ENCODE data around the gene JPH4.
"Not testable (repeated sequence)": the region's sequence is repeated elsewhere in the genome, so short reads cannot be mapped to it uniquely, and the experiment has no call there.

The JPH4 gene

GRCh38 chr14:23589606-23590005 lies 11.0 kb upstream of the JPH4 start:
- TF ChIP-seq, protein P1, sequence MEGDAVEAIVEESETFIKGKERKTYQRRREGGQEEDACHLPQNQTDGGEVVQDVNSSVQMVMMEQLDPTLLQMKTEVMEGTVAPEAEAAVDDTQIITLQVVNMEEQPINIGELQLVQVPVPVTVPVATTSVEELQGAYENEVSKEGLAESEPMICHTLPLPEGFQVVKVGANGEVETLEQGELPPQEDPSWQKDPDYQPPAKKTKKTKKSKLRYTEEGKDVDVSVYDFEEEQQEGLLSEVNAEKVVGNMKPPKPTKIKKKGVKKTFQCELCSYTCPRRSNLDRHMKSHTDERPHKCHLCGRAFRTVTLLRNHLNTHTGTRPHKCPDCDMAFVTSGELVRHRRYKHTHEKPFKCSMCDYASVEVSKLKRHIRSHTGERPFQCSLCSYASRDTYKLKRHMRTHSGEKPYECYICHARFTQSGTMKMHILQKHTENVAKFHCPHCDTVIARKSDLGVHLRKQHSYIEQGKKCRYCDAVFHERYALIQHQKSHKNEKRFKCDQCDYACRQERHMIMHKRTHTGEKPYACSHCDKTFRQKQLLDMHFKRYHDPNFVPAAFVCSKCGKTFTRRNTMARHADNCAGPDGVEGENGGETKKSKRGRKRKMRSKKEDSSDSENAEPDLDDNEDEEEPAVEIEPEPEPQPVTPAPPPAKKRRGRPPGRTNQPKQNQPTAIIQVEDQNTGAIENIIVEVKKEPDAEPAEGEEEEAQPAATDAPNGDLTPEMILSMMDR (IDR thresholded peaks at IDR 0.05; ENCODE audit: low read depth, low read length, missing control alignments): no peak
- H3K4me3 ChIP-seq (ENCODE audit: low read depth, low read length): no peak overlapping the region
- DNase-seq (ENCODE audit: low read depth): no peak

DNA sequence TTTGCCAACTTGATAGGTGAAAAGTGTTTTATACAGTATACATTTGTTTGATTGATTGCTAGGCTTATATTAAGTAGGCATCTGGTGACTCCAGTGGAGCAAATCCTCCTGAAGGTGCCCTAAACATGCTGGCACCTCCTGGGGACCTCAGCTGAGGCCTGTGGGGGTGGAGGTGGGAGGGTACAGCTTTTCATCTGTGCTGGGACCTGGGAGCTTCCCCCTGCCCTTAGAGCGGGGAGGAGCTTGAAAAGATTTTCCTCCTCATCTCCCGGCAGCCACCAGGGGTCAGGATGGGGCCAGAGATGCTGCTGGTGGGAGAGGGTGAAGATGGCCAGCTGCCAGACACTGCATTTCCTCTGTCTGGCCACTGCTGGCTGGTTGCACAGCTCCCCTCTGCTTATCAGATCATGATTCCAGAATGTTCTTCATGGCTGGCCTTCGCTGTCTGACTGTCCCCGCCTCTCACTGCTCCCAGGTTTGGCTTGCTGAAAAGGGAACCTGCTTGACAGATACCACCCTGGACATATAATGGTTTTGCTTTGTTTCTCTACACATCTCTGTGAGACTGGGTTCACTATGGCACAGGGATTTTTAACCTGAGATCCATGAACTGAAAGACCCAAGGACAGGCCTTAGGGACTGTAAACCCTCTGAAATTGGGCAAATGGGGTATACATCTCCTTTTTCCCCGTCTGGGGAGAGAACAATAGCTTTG lies 10.5 kb upstream of the JPH4 start:
- DNase-seq (ENCODE audit: low read depth): peak; percentile 54
- TF ChIP-seq, protein P1 (IDR thresholded peaks at IDR 0.05; ENCODE audit: low read depth, low read length, missing control alignments): peak; percentile 95
- H3K4me3 ChIP-seq (ENCODE audit: low read depth, low read length): no peak overlapping the region

- not testable (repeated sequence) for DNase-seq (ENCODE audit: low read depth)
Measured at GRCh38 chr14:23584527-23585203, 6.1 kb upstream of the JPH4 start.

GRCh38 chr14:23583761-23584526 lies 5.4 kb upstream of the JPH4 start:
- DNase-seq (ENCODE audit: low read depth); H3K4me3 ChIP-seq (ENCODE audit: low read depth, low read length): not testable (repeated sequence)

More at GRCh38 chr14:23584527-23585203, 6.1 kb upstream of the JPH4 start:
- not testable (repeated sequence) for H3K4me3 ChIP-seq (ENCODE audit: low read depth, low read length)

GRCh38 chr14:23582906-23583760 lies 4.5 kb upstream of the JPH4 start:
- TF ChIP-seq, protein P1 (IDR thresholded peaks at IDR 0.05; ENCODE audit: low read depth, low read length, missing control alignments): no peak

GRCh38 chr14:23580948-23581281 lies 2.3 kb upstream of the JPH4 start:
- no peak for DNase-seq (ENCODE audit: low read depth)
- TF ChIP-seq, protein P1 (IDR thresholded peaks at IDR 0.05; ENCODE audit: low read depth, low read length, missing control alignments): no peak
- no peak overlapping the region for H3K4me3 ChIP-seq (ENCODE audit: low read depth, low read length)

More at GRCh38 chr14:23582906-23583760, 4.5 kb upstream of the JPH4 start:
- H3K4me3 ChIP-seq (ENCODE audit: low read depth, low read length): no peak overlapping the region
- no peak for DNase-seq (ENCODE audit: low read depth)

GRCh38 chr14:23580152-23580926 lies 1.7 kb upstream of the JPH4 start:
- no peak for DNase-seq (ENCODE audit: low read depth)
- TF ChIP-seq, protein P1 (IDR thresholded peaks at IDR 0.05; ENCODE audit: low read depth, low read length, missing control alignments): no peak
- H3K4me3 ChIP-seq (ENCODE audit: low read depth, low read length): no peak overlapping the region

All from GM12864 (cell line).